SIG-M5 treated with dmso at 0.1 percent for 504 hours (cell line): ENCODE measurements around the gene PRKG1.

ENCODE experiments used
- DNase-seq: peaks from one replicate; lab custom pipeline; 2025; ENCODE audit not compliant: unreplicated experiment; lab: John Stamatoyannopoulos, UW

Gene PRKG1

DNA sequence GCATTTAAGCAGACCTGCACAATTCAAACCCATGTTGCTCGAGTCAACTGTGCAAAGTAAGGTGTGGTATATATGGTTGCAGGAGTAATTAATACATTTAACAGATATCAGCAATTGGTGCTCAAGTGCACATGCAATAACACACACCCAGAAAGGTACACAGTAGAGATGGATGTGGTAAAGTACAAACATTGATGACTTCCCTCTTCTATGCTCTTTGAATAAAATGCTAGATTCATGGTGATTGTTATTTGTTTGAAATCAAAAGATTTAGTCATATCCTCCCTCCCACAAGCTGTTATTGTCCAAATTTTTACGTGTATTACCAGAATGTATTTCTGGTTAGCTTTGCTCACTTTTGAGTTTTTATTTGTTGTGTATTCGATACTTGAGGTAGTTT, 887.1 kb downstream of the PRKG1 start:
- no peak for DNase-seq

DNA sequence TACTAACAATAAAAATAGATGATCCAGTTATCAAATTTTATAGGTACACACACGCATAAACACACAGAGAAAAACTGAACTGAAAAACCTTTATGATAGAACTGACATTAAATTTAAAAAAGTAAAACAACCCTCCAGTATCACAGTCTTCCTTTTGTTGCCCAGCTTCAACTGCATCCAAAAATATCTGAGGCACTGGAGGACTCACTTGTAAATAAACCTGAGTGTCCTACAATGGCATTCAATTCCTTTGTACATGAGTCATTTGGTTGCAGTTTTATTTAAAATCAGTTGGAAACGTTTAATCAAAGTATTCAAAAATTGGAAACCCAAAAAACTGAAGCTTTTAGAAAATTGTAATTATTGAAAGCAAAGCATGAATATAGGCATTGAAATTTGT, 890.3 kb downstream of the PRKG1 start:
- DNase-seq, result no peak

DNA sequence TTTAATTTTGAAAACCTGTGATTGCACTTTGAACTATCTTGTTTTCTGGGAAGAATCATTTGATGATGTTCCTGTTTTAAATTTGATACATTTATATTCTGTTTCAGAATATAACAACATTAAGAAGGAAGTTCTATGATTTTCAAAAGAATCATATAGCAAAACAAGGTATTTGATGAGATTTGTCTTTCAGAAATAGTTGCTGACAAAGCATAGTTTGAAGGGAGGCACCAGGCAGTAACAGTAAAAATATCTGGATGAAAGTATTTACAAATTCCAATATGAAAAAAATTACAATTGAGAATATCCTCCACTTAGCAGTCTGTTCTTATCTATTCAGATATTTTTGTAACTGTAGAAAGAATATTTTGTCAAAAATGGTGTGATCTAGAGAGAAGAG, 891.2 kb downstream of the PRKG1 start:
- no peak for DNase-seq

DNA sequence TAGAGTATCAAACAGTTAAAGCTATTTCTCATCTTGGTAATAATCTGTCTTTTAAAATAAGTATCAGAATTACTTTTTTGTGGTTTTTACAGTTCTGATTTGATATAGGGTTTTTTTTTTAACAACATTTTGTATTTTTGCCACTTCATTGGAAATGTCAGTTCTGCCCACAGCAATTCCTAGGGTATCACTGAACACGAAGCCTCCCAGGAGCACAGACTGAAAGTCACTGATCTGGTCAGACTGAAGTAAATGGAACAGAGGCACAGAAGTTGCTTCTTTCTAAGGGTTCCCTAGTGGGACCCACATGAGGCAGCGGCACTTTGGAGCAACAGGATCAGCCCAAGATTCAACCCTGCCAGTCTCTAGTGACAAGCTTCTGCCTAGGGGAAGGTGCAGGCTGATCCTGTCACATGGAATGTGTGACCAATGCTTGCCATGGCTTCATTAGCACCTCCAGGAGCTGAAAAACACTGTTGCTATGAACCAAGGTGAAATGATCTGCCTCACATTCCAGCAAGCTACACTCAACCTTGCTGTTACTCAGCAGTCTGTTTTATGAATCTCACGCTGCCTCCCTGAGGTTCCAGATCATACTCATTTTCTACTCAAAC, 898.6 kb downstream of the PRKG1 start:
- DNase-seq, result no peak

DNA sequence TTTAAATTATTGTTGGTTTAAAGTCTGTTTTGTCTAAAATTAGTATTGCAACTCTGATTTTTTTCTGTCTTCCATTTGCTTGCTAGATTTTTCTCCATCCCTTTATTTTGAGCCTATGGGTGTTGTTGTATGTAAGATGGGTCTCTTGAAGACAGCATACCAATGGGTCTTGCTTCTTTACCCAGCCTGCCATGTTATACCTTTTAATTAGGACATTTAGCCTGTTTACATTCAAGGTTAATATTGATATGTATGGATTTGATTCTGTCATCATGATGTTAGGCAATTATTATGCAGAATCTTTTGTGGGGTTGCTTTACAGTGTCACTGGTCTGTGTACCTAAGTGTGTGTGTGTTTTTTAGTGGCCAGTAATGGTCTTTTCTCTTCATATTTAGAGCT, 906.5 kb downstream of the PRKG1 start:
- no peak for DNase-seq

DNA sequence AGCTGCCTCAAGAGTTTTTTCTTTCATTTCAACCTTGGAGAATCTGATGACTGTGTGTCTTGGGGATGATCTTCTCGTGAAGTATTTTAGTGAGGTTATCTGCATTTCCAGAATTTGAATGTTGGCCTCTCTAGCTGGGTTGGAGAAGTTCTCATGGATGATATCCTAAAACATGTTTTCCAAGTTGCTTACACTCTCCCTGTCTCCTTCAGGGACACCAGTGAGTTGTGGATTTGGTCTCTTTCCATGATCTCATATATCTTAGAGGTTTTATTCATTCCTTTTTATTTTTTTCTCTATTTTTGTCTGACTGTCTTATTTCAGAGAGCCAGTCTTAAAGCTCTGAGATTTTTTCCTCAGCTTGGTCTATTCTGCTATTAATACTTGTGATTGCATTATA, 907.4 kb downstream of the PRKG1 start:
- no peak for DNase-seq

DNA sequence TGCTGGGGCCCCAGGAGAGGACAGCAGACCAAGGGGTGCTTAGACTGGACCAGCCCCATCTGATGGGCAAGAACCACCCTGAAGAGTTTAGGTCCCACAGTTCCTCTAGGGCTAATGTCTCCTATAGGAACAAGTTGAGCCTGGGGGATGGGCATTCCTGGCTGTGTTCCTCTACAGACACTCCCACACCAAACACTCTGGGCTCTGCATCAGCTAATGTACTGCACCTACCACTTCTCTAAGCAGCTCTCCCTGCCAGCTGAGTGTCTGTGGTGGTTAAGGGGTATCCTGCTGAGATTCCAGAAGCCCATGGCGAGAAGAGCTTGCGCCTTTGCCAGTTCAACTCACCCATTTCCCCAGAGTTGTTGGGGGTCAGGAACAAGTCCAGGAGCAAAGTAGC, 909.2 kb downstream of the PRKG1 start:
- no peak for DNase-seq

DNA sequence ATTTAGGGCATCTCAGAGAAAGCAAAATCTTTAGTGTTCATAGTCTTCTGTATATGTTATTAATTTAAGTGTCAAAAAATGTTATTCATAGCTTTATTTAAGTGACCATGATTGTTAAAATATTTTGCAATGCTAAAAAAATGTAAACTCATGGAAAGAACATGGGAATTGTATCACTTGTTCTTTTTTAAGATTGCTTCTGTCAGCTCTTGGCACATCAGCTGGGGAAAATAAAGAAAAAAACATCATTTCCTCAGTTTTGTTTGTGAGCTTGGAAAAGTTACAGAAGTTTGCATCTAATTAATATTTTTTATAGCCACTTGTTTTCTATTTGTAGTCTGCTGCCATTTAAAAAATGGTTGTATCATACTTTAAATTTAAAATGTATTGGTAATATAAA, 911.0 kb downstream of the PRKG1 start:
- no peak for DNase-seq

DNA sequence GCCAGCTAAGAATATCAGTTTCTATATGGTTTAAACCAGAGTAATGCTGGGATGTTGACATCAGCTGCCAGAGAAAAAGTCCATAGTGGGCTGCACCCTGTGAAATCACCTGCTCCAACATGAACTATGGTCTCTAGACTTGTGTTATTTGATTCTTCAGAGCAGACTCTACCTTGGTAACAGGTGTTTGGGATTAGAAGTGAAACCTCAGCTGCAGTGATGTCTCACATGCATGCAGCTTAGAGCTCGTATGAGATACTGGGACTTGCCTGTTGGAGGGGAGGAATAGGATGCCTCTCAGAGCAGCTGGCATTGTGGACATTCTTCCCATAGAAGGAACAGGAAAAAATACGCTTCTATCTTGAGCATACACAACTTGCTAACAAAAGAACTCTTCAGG, 912.2 kb downstream of the PRKG1 start:
- no peak for DNase-seq

DNA sequence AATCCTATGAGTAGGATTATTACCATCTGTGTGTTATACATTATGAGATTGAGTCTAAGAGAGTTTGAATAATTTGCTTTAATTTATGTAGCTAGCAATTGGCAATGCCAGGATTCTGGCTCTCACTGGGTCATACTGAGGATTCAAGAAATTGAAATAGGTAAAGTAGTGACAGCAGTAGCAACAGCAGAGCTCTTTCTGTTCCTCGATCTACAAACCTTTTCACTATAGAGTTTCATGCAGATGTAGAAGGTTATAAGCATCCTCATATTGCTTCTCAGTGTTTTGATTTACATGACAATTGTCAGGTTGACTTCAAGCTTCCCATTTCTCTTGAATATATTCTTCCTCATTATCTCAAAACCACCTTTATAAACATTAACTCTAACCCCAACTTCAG, 919.2 kb downstream of the PRKG1 start:
- no peak for DNase-seq

DNA sequence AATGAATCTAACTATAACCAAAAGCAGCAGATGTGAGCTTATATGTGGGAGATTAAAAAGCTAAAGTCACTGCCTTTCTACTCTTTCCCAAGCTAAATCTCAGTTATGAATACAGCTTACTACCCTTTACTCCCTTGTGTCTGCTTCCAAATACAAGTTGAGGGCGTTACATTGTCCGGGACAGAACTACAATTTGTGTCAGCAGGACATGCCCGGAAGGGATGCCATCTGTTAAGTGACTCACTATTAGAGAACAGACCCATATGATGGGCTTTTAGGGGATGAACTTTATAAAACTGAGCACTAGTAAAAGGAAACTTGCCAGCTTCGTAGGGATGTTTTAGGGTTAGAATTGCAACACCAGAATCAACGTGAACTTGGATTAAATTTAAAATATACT, 924.8 kb downstream of the PRKG1 start:
- no peak for DNase-seq

DNA sequence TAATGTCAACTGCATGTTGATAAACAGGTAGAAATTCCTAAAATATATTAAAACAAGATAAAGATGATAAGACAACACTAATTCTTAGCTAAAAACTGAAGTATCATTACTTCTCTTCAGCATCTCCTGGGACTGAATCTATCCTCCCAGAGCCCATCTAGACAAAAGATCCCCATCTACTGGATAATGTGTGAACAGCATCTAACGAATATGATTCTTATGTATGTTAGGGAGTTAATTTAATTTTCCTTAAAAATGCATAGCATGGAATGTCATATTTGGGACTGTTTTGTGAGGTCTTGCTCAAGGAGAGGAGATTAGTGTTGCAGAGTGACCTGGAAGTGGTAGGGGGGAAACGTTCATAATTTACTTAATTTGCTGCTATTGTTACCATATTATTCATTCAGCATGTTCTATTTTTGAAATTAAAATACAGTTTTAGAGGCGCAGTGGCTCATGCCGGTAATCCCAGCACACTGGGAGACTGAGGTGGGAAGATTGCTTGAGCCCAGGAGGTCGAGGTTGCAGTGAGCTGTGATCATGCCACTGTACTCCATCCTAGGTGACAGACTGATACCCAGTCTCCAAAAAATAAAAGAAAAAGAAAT, 930.2 kb downstream of the PRKG1 start:
- DNase-seq, result peak; percentile 9

DNA sequence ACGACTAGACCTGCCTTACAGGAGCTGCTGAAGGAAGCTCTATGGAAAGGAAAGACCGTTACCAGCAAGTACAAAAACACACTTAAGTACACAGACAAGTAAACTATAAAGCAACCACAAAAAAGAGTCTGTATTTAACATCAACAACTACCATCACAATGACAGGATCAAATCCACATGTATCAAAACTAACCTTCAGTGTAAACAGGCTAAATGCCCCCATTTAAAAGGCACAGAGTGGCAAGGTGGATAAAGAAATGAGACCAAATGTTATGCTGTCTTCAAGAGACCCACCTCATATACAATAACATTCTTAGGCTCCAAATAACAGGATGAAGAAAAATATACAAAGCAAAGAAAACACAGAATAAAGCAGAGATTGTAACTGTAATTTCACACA, 932.8 kb downstream of the PRKG1 start:
- no peak for DNase-seq

DNA sequence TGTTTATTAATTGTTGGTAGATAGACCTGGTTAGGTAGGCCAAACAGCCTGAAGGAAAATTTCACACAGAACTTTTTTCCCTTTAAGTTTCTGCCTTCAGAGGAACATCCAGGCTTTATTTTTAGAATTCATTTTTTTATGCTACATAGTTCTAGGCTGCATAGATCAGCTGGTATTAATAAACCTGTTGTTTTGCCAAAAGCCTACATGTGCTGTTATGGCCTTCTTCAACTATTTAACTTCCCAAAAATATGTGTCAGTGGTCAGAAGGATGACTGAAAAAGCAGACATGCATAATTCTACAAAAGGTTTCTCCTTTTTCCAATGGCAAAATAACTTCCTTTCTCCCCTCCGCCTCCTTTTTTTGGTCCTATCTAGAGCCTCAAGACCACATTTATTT, 936.8 kb downstream of the PRKG1 start:
- DNase-seq, result no peak

DNA sequence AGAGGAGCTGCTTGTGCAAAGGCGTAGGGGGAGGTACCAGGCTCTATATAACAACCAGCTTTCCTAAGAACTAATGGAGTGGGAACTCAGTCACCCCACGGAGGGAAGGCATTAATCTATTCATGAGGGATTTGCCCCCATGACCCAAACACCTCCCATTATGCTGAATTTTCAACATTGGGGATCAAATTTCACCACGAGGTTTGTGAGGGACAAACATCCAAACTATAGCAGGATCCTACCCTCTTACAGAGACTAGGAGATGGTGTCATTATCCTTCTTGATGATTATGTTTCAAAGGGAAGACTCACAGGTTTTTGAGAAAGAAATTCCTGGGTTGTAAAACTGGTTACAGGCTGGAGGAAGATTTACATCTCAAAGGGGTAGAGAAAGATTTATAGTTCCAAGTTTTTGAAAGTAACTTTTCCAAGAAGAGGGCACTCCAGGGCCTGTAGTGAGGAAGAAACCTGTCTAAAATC, 944.8 kb downstream of the PRKG1 start:
- DNase-seq, result no peak

DNA sequence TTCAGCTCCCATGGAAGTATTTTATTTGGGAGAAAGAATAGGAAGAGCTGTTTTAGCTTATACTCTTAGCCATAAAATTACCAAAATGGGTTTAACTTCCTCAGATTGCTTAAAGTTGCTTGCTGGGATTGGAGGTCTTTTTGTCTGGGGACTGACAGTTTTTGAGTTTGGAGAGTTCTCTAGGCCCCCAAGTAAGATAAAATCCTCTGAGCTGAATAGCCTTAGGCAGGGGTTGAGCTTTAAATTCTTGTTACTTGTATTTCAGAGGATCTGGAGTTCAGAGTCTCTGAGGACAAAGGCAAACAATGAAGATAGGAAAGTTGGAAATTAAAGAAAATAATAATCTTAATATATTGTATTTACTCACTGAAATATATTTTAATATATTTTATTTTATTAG, 945.4 kb downstream of the PRKG1 start:
- DNase-seq, result no peak

DNA sequence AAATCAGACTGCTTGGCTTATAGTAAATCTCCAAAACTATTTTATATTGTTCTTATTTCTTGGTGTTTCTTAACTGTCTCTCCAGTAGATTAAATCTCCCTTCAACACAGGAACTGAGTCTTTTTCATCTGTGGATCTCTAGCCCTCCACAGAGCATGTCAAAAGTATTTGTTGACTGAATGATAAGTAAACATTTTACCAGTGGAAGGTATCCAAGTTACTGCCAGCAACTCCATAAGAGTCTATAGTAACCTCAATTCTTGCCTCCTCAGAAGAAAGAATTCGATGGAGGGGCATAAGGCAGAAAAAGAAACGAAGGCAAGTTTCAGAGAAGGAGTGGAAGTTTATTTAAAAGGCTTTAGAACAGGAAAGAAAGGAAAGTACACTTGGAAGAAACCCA, 945.9 kb downstream of the PRKG1 start:
- no peak for DNase-seq

DNA sequence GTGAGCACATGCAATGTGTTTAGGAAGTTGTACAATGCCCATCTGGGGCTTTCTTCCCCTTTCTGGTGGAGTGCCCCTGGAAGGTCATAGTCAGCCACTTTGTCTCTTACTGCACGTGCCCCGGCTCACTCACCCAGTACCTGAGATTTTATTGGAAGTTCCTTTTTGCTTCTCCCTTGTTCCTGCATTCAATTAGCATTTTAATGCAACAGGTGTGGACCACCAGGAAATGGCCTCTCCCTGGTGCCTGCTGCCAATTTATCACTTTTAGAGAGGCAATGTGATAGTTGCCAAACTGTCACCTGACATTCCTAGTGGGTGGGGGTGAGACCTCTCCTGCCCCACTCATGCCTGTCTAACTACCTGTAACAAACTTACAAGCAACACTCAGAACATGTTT, 946.4 kb downstream of the PRKG1 start:
- no peak for DNase-seq

DNA sequence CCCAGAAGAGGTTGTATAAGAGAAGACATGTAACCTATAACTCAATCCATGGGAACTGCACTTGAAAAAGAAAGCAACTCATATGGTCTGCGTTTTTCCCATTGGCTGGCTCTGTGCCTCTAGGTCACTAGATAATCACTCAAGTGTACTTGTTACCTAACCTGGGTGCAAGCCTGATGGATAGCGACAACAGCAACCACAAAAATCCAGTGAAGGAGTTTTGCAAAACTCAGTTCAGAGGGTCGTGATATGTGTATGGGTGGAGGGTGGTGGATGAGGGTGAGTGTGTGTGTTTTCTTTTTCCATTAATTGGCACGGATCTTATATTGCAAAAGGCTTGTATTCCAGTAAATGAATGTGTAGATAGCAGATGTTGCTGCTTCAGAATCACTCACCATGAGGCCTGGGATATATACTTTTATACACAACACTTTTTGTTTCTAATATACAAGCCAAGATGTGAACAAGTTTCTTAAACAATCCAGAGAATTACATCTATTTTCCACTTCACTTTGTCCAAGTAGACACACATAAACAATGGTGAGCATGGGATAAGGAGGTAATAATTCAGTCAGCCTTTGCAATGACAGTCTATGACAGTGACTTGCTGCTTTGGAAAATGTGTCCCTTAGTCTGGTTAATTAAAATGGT, 952.9 kb downstream of the PRKG1 start:
- no peak for DNase-seq

DNA sequence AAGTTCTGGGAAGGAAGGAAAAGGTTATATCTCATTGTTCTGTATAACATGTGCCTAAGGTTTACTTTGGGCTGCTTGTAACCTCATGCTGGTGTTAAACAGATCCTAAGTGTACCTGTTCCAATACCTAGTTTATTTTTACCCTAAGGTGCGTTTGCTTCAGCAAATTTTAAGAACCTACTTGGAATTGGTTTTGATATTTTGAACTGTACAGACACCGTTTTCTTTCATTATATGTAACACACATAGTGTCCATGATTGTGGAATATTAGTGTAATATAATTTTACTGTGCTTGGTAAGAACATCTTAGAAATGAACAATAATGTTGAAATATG, 954.2 kb downstream of the PRKG1 start:
- no peak for DNase-seq

DNA sequence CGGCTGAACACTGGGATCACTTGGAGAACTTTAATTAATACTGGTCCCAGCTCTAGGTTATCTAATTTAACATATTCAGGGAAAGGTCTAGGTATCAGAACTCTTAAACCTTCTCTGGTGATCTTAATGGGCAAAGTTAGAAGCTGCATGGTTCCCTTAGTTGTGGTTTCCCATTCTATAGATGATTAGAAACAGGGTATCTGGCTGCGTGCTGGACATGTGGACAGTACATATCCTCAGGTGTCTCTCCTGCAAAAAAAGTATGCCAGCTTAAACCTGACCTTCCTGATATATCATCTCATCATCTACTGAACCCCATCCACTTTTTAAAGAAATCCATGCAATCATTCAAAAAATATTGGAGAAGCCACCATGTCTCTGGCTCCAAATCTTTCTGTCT, 955.3 kb downstream of the PRKG1 start:
- no peak for DNase-seq

DNA sequence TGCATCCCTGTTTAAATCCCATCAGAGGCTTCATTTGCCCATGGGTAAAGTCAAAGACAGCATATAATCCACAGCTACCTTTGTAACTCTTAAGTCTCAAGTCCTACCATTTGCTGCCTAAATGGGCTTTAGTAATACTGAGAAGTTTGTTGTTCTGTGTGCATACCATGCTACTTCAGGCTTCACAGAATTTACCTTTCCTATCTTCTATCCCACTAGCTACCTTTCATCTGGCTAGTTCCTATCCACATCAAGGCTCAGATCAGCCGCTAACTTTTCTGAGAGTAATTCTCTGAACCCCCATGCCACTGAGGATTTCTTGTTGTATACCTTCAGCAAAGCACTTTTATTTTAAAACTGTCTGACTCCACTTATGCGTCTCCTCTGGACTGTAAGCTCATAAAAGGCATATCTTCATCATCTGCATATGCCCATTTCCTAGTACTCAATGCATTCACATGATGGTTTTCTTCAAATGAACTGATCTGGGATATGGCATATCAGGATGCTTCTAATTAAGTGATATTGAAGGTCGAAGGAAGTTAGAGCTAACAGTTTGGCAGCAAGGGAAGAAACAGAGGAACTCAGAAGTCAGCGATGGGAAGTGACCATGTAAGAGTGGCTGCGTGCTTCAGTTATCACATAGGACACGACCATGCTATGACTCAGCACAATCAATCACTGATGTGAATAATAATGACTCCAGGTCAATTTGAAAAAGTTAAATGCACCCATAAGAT, 955.9 kb downstream of the PRKG1 start:
- DNase-seq, result no peak
